Ishikawa (cell line): ENCODE data around the gene SRPK2.

Source experiments
- CEBPB ChIP-seq: IDR thresholded peaks from 2 replicates; pipeline ENCODE4 v1.6.1; 2012
- CREB1 ChIP-seq: IDR thresholded peaks from 2 replicates; pipeline ENCODE4 v1.6.1; 2012; ENCODE audit warnings: low read depth
- EGR1 ChIP-seq: IDR thresholded peaks from 2 replicates; pipeline ENCODE4 v1.6.1; 2012
- EP300 ChIP-seq: IDR thresholded peaks from 2 replicates; pipeline ENCODE4 v1.6.1; 2012; ENCODE audit warnings: borderline replicate concordance
- FOXM1 ChIP-seq: IDR thresholded peaks from 2 replicates; pipeline ENCODE4 v1.6.1; 2012; ENCODE audit warnings: low read depth, borderline replicate concordance
- NFIC ChIP-seq: IDR thresholded peaks from 2 replicates; pipeline ENCODE4 v1.6.1; 2012
- RAD21 ChIP-seq: IDR thresholded peaks from 2 replicates; pipeline ENCODE4 v1.6.1; 2012; ENCODE audit warnings: low read depth
- TAF1 ChIP-seq: IDR thresholded peaks from 2 replicates; pipeline ENCODE4 v1.6.1; 2012; ENCODE audit warnings: low read depth, mild to moderate bottlenecking
- TCF12 ChIP-seq: IDR thresholded peaks from 2 replicates; pipeline ENCODE4 v1.6.1; 2012; ENCODE audit warnings: low read depth
- TEAD4 ChIP-seq: IDR thresholded peaks from 2 replicates; pipeline ENCODE4 v1.6.1; 2012
- YY1 ChIP-seq: IDR thresholded peaks from 2 replicates; pipeline ENCODE4 v1.6.1; 2012; ENCODE audit warnings: low read depth
- ZBTB7A ChIP-seq: IDR thresholded peaks from 2 replicates; pipeline ENCODE4 v1.6.1; 2012; ENCODE audit warnings: low read depth
- TF ChIP-seq, protein P1 (sequence below): IDR thresholded peaks from 2 replicates; pipeline ENCODE4 v1.6.1; 2012; ENCODE audit warnings: low read depth, mild to moderate bottlenecking
- TF ChIP-seq, protein P2 (sequence below): IDR thresholded peaks from 2 replicates; pipeline ENCODE4 v1.6.1; 2012
- TF ChIP-seq, protein P3 (sequence below): IDR thresholded peaks from 2 replicates; pipeline ENCODE4 v1.6.1; 2012

Gene SRPK2

DNA sequence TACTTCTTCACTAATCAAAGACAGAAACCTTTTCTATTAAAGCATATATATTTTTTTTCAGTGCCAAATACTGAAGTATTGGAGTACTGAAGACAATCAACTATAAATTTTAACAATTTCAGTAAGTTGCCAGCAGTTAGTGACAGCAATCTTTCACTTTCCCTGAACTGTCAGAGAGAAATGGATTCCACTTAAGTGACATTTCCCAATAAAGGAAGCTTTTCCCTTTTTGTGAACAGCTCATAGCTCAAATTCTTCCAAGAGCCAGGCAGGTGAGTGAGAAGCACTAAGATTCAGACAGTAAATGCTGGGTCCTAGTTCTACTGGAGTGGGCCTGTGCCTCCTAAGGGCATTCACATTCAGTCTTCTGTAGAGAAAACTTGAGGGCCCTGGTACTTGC is 142.0 kb downstream of the SRPK2 start:
- TF ChIP-seq TCF12 (no peak), CEBPB (no peak), EGR1 (no peak), TEAD4 (no peak), FOXM1 (no peak), TAF1 (no peak), NFIC (no peak), ZBTB7A (no peak), CREB1 (no peak), YY1 (no peak), EP300 (no peak), RAD21 (no peak)
- TF ChIP-seq, protein P1, sequence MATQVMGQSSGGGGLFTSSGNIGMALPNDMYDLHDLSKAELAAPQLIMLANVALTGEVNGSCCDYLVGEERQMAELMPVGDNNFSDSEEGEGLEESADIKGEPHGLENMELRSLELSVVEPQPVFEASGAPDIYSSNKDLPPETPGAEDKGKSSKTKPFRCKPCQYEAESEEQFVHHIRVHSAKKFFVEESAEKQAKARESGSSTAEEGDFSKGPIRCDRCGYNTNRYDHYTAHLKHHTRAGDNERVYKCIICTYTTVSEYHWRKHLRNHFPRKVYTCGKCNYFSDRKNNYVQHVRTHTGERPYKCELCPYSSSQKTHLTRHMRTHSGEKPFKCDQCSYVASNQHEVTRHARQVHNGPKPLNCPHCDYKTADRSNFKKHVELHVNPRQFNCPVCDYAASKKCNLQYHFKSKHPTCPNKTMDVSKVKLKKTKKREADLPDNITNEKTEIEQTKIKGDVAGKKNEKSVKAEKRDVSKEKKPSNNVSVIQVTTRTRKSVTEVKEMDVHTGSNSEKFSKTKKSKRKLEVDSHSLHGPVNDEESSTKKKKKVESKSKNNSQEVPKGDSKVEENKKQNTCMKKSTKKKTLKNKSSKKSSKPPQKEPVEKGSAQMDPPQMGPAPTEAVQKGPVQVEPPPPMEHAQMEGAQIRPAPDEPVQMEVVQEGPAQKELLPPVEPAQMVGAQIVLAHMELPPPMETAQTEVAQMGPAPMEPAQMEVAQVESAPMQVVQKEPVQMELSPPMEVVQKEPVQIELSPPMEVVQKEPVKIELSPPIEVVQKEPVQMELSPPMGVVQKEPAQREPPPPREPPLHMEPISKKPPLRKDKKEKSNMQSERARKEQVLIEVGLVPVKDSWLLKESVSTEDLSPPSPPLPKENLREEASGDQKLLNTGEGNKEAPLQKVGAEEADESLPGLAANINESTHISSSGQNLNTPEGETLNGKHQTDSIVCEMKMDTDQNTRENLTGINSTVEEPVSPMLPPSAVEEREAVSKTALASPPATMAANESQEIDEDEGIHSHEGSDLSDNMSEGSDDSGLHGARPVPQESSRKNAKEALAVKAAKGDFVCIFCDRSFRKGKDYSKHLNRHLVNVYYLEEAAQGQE = no peak
- TF ChIP-seq, protein P2, sequence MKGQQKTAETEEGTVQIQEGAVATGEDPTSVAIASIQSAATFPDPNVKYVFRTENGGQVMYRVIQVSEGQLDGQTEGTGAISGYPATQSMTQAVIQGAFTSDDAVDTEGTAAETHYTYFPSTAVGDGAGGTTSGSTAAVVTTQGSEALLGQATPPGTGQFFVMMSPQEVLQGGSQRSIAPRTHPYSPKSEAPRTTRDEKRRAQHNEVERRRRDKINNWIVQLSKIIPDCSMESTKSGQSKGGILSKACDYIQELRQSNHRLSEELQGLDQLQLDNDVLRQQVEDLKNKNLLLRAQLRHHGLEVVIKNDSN = no peak
- TF ChIP-seq, protein P3, sequence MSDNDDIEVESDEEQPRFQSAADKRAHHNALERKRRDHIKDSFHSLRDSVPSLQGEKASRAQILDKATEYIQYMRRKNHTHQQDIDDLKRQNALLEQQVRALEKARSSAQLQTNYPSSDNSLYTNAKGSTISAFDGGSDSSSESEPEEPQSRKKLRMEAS = no peak

DNA sequence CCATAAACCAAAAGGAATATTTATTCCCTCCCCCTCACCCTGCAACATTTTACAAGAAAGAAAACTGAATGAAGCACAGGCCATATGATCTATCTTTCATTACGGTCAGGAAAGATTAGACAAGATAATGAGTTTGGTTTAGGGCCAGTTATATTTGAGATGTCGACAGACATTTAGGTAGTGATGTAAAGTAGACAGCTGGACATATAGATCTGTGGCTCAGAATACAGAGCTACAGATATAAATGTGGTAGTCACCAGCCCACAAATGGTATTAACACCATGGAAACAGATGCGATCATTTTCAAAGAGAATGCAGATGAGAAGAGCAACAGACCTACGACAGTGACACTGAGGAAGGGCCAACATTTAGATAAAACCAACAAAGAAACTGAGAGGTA is 142.5 kb downstream of the SRPK2 start:
- TF ChIP-seq, protein P3 = no peak
- TF ChIP-seq, protein P2 = no peak
- no peak for TF ChIP-seq FOXM1
- no peak for TF ChIP-seq TCF12
- no peak for TF ChIP-seq NFIC

DNA sequence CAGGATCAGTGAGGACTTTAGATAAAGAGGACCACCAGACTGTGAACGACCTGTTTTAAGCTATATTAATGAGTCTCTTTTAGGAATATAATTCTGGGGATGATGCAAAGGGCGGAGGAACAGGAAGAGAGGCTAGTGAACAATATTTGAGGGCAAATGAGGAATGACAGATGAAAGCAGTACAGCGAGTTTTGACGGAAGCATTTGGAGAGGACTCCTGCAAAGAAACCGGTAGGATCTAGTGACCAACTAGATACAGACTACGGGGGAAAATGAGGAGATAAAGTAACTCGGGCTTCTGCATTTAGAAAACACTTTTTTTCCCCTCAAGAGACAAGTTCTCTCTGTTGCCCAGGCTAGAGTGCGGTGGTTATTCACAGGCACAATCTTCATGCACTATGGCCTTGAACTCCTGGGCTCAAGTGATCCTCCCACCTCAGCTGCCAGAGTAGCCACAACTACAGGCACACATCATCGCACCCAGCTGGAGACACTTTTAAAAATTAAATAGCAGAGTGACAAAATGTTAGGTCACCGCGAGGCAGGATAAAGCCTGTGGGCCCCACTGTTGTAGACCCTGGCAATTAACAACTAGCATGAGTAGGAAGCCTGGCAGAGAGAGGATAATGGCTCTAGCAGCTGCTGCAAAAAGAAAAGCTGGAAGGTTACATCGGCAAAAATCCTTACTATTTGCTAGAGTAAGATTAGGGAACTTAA is 143.2 kb downstream of the SRPK2 start:
- TF ChIP-seq CREB1 (no peak), NFIC (no peak), RAD21 (no peak), EP300 (no peak), YY1 (no peak), FOXM1 (no peak), TCF12 (no peak), ZBTB7A (no peak), TAF1 (no peak)
- TF ChIP-seq, protein P3 = no peak
- TF ChIP-seq, protein P1 = no peak
- TF ChIP-seq, protein P2 = no peak

DNA sequence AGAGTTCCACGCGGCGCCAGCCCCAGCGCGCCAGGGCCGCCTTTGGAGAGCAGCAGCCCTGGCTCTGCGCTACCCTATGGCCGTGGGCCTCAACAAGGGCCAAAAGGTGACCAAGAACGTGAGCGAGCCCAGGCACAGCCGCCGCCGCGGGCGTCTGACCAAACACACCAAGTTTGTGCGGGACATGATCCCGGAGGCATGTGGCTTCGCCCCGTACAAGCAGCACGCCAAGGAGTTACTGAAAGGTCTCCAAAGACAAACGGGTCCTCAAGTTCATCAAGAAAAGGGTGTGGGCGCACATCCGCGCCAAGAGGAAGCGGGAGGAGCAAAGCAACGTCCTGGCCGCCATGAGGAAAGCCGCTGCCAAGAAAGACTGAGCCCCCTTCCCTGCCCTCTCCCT is 144.1 kb downstream of the SRPK2 start:
- no peak for TF ChIP-seq CREB1
- TF ChIP-seq FOXM1 = no peak
- no peak for TF ChIP-seq TEAD4
- TF ChIP-seq TAF1 = no peak
- TF ChIP-seq, protein P2 = no peak
- TF ChIP-seq EP300 = no peak
- no peak for TF ChIP-seq TCF12
- TF ChIP-seq, protein P1 = no peak
- TF ChIP-seq ZBTB7A = no peak
- no peak for TF ChIP-seq NFIC
- TF ChIP-seq EGR1 = no peak
- no peak for TF ChIP-seq RAD21
- TF ChIP-seq, protein P3 = no peak
- TF ChIP-seq CEBPB = no peak
- no peak for TF ChIP-seq YY1
